Ecto neural progenitor cell (in vitro differentiated cells): ENCODE data around the gene SMG9.

Experiments used
- DNase-seq: peaks from one replicate; pipeline ENCODE4 v3.0.0-alpha.2; 2018; ENCODE audit warnings: low spot score

Gene SMG9

GRCh38 chr19:43724896-43725295 lies 29.9 kb downstream of the SMG9 start:
- no peak for DNase-seq

DNA sequence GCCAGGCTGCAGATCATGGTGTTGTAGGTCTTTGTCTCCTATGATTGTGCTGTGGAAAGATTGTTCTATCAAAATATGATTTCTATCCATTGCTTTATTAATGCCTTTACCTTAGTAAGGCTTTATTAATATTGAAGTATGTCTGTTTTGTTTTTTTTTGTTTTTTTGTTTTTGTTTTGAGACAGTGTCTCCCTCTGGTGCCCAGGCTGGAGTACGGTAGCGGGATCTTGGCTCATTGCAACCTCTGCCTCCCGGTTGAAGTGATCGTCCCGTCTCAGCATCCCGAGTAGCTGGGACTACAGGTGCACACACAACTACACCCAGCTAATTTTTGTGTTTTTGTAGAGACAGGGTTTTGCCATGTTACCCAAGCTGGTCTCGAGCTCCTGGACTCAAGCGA lies 31.2 kb downstream of the SMG9 start:
- DNase-seq: no peak

- no peak for DNase-seq
Observed at GRCh38 chr19:43721469-43722048, 33.2 kb downstream of the SMG9 start.

DNA sequence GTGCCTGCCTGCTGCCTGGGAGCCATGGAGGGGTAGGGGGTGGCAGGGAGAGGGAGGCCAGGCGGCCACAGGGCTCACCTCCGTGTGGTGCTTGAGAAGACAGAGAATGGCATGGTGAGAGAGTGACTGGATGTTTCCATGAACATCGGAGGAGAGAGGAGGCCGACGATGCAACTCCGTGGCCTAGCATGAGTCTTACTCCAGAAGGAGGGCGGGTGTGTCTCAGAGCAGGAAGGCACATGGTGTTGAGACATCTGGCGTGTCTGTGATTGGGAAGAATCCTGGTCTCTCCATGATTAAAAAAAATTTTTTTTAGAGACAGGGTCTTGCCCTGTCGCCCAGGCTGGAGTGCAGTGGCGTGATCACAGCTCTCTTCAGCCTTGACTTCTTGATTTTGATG lies 33.8 kb downstream of the SMG9 start:
- no peak for DNase-seq

- no peak for DNase-seq
Observed at GRCh38 chr19:43719918-43720317, 34.8 kb downstream of the SMG9 start.

GRCh38 chr19:43719378-43719868 lies 35.3 kb downstream of the SMG9 start:
- no peak for DNase-seq

DNA sequence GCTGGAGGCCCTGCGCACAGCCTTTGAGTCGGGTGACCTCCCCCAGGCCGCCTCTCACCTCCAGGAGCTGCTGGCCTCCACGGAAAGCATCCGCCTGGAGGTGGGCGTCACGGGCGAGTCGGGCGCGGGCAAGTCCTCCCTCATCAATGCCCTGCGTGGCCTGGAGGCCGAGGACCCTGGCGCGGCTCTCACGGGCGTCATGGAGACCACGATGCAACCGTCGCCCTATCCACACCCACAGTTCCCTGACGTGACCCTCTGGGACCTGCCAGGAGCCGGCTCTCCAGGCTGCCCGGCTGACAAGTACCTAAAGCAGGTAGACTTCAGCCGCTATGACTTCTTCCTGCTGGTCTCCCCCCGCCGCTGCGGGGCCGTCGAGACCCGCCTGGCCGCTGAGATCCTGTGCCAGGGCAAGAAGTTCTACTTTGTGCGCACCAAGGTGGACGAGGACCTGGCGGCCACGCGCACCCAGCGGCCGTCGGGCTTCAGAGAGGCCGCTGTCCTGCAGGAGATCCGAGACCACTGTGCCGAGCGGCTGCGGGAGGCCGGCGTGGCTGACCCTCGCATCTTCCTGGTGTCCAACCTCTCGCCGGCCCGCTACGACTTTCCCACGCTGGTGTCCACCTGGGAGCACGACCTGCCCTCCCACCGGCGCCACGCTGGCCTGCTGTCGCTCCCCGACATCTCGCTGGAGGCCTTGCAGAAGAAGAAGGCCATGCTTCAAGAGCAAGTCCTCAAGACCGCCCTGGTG lies 36.0 kb downstream of the SMG9 start:
- DNase-seq: no peak

GRCh38 chr19:43715776-43716175 lies 39.0 kb downstream of the SMG9 start, which contains the start of gene IRGC:
Gene IRGC, plus strand, starts transcription at chr19:43716076. Its CDS starts 2,483 bp downstream, at chr19:43718559.
- no peak for DNase-seq

- DNase-seq: no peak
Observed at GRCh38 chr19:43713208-43713607, 41.6 kb downstream of the SMG9 start.

DNA sequence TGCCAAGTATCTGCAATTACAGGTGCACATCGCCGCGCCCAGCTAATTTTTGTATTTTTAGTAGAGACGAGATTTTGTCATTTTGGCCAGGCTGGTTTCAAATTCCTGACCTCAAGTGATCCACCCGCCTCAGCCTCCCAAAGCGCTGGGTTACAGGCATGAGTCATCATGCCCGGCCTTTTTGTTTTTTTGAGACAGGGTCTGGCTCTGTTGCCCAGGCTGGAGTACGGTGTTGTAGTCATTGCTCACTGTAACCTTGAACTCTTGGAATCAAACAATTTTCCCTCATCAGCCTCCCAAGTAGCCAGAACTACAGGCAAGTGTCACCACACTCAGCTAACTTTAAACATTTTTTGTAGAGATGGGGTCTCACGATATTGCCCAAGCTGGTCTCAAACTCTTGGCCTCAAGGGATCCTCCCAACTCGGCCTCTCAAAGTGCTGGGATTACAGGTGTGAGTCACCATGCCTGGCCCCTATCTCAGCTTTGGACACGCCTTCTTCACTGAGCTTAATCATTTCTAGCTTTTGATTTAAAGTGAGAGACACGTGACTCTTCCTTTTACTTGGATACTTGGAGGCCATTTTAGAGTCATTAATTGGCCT lies 42.9 kb downstream of the SMG9 start:
- DNase-seq: no peak

DNA sequence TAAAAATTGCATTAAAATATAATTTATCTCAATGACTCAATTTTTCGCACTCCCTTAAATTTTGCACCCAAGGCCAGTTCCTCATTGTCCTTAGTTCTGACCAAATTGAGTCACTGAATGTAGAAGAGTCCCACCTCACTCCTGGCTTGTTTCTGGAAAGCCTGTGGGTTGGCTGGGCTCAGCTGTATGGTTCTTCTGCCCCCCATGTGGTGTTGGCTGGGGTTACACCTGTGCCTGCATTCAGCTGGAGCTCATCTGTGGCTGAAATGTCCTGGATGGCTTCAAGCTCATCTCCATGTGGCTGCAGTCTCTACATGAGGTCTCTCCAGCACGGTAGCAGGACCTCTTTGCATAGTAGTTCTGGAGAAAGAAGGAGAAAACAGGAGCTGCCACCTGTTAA lies 46.0 kb downstream of the SMG9 start:
- DNase-seq: no peak

GRCh38 chr19:43707158-43707712 lies 47.5 kb downstream of the SMG9 start:
- no peak for DNase-seq

DNA sequence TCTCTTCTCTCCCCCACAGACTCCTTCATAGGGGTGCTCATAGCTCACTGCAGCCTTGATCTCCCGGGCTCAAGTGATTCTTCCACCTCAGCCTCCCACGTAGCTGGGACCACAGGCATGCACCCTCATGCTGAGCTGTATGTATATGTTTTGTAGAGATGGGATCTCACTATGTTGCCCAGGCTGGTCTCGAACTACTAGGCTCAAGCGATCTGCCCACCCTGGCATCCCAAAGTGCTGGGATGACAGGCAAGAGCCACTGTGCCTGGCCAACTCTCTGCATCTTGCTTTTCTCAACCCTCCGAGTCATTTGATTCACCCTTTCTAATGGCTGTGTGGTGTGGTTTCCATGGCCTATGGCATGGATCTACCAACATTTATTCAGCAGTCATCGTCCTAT lies 49.0 kb downstream of the SMG9 start:
- DNase-seq: no peak

GRCh38 chr19:43704002-43704705 lies 50.6 kb downstream of the SMG9 start:
- no peak for DNase-seq

DNA sequence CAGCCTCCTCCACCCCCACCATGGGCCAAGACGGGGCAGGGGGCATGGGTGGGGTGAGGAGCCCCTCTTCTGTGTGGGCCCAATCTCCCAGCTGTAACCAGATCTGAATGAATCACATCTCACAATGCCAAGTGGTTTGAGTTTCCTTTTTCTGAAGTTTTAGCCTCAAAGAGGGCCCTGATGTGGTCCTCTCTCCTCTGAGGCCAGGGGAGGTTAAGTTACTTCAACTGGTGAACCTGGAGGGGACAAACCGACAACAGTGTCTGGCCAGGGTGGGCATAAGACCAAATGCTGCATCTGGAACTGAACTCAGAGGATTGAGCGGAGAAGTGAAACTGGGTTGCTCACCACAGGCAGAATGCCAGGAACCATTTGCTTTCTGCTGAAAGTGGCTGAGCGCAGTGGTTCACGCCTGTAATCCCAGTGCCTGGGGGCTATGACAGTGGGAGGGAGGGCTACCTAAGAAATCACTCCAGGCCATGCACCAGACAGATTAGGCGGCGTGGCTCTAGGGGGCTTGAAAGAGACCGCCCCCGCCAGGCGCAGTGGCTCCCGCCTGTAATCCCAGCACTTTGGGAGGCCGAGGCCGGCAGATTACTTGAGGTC lies 54.3 kb downstream of the SMG9 start:
- no peak for DNase-seq

DNA sequence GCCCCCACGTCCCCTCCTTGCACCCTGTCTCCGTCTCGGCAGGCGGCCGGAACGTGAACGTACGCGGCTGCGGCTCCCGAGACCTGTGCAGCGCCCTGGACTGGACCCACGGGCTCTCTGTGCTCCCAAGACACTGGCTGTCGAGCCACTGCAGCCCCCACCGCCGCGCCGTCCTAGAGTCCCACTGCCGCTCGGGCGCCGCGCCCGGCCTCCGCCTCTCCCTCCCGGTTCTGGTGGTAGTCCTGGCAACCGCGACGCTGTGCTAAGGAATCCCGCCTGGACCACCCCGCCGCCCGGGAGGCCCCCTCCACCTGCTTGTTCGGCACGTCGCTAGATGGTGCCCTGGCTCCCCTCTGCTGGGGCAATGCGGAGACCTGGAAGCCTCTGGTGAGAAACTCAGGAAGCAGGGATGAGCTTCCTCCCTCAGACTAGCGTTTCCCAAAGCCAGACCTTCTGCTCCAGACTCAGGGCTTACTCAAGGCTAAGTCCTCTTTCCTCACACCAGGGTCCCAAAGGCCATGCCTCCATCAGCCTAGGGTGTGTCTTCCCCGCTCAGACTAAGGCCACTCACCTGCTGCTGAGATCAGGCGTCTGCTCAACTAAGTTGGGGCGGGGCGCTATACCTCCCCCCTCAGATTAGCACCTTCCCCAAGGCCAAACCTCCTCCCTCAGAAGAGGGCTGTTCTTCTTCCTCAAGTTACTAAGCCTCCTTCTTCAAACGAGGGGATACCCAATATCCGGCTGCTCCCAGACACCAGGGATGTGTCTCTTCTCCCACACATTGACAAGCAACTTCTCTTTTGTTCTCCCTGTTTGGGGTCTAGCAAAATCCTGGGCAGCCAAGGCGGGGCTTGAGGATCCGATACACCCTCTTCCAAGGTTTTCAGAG lies 55.0 kb downstream of the SMG9 start:
- DNase-seq: peak; percentile 89

DNA sequence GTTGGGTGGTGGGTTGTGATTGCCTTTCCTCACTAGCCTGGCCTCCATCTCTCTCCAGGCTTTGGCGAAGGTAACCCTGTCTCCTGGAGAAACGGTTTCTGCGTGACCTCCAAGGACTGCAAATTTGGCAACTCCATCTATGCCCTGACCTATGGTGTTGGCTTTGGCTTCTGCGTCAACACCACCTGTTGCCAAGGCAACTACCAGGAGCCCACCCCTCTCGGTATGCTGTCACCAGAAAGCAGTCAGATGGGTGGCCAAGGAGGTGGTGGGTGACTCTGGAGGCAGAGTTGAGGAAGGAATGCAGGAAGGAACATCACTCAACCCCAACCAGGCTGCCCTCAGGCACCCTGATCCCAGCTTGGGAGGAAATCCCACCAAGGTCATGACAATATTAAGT lies 57.5 kb downstream of the SMG9 start:
- no peak for DNase-seq

GRCh38 chr19:43695985-43696704 lies 58.6 kb downstream of the SMG9 start:
- no peak for DNase-seq

DNA sequence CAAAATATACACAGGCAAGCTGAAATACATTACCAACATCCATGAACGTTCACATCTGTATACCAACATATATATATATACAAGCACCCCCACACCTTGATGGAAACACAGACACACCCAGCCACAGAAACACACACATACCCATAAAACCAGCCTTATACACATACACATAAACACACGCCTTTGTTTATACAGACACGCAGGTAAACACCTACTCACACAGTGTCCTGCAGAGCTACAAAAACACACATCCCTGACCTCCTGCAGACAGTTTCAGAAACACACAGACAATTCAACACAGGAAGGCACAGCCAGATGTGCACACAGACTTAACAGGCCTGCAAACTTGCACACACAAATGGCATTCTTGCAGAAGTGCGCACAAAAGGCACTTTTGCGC lies 60.2 kb downstream of the SMG9 start:
- no peak for DNase-seq

GRCh38 chr19:43692877-43693276 lies 61.9 kb downstream of the SMG9 start:
- DNase-seq: no peak
